Ishikawa (cell line): Measurements from ENCODE around the gene TMEM247.

Experiments used
- CEBPB ChIP-seq: IDR thresholded peaks from 2 replicates; pipeline ENCODE4 v1.6.1; 2012
- CREB1 ChIP-seq: IDR thresholded peaks from 2 replicates; pipeline ENCODE4 v1.6.1; 2012; ENCODE audit warnings: low read depth
- EGR1 ChIP-seq: IDR thresholded peaks from 2 replicates; pipeline ENCODE4 v1.6.1; 2012
- EP300 ChIP-seq: IDR thresholded peaks from 2 replicates; pipeline ENCODE4 v1.6.1; 2012; ENCODE audit warnings: borderline replicate concordance
- FOXM1 ChIP-seq: IDR thresholded peaks from 2 replicates; pipeline ENCODE4 v1.6.1; 2012; ENCODE audit warnings: low read depth, borderline replicate concordance
- MAX ChIP-seq: IDR thresholded peaks from 2 replicates; pipeline ENCODE4 v1.6.1; 2012
- NFIC ChIP-seq: IDR thresholded peaks from 2 replicates; pipeline ENCODE4 v1.6.1; 2012
- RAD21 ChIP-seq: IDR thresholded peaks from 2 replicates; pipeline ENCODE4 v1.6.1; 2012; ENCODE audit warnings: low read depth
- REST ChIP-seq: IDR thresholded peaks from 2 replicates; pipeline ENCODE4 v1.6.1; 2012; ENCODE audit warnings: low read depth, mild to moderate bottlenecking
- TAF1 ChIP-seq: IDR thresholded peaks from 2 replicates; pipeline ENCODE4 v1.6.1; 2012; ENCODE audit warnings: low read depth, mild to moderate bottlenecking
- TCF12 ChIP-seq: IDR thresholded peaks from 2 replicates; pipeline ENCODE4 v1.6.1; 2012; ENCODE audit warnings: low read depth
- TEAD4 ChIP-seq: IDR thresholded peaks from 2 replicates; pipeline ENCODE4 v1.6.1; 2012
- USF1 ChIP-seq: IDR thresholded peaks from 2 replicates; pipeline ENCODE4 v1.6.1; 2012
- YY1 ChIP-seq: IDR thresholded peaks from 2 replicates; pipeline ENCODE4 v1.6.1; 2012; ENCODE audit warnings: low read depth
- ZBTB7A ChIP-seq: IDR thresholded peaks from 2 replicates; pipeline ENCODE4 v1.6.1; 2012; ENCODE audit warnings: low read depth

Gene TMEM247

GRCh38 chr2:46479265-46479664 lies at the start of gene TMEM247:
Gene TMEM247, plus strand, starts transcription at chr2:46479565.
- TF ChIP-seq TCF12, result no peak

- no peak for TF ChIP-seq MAX
- no peak for TF ChIP-seq USF1
- TF ChIP-seq EP300, result no peak
- TF ChIP-seq CEBPB, result no peak
- no peak for TF ChIP-seq TEAD4
- TF ChIP-seq REST, result no peak
- TF ChIP-seq ZBTB7A, result no peak
- TF ChIP-seq NFIC, result no peak
- no peak for TF ChIP-seq EGR1
- no peak for TF ChIP-seq CREB1
- no peak for TF ChIP-seq TCF12
- no peak for TF ChIP-seq TAF1
- no peak for TF ChIP-seq FOXM1
- TF ChIP-seq RAD21, result no peak
These were observed 49.0 kb upstream of the TMEM247 start for GRCh38 chr2:46430413-46430812.

GRCh38 chr2:46430992-46431391 lies 48.4 kb upstream of the TMEM247 start:
- TF ChIP-seq FOXM1 (no peak), RAD21 (no peak), CREB1 (no peak), USF1 (no peak), REST (no peak), MAX (no peak), ZBTB7A (no peak), CEBPB (no peak), EGR1 (no peak), TAF1 (no peak), TEAD4 (no peak), YY1 (no peak), EP300 (no peak), NFIC (no peak), TCF12 (no peak)

GRCh38 chr2:46431481-46432235 lies 47.7 kb upstream of the TMEM247 start:
- TF ChIP-seq USF1, result no peak
- no peak for TF ChIP-seq MAX
- TF ChIP-seq ZBTB7A, result no peak
- no peak for TF ChIP-seq EP300

- TF ChIP-seq REST, result no peak
- TF ChIP-seq MAX, result no peak
- TF ChIP-seq EGR1, result no peak
- TF ChIP-seq ZBTB7A, result no peak
- TF ChIP-seq TAF1, result no peak
- no peak for TF ChIP-seq RAD21
- TF ChIP-seq EP300, result no peak
- no peak for TF ChIP-seq YY1
- no peak for TF ChIP-seq USF1
- TF ChIP-seq TEAD4, result no peak
- no peak for TF ChIP-seq NFIC
- no peak for TF ChIP-seq CEBPB
- no peak for TF ChIP-seq FOXM1
These were observed 44.5 kb upstream of the TMEM247 start for GRCh38 chr2:46434851-46435273.
